ENCODE measurements around the gene ADAMTS12.

The ADAMTS12 gene

GRCh38 chr5:33850100-33850594 is 41.6 kb downstream of the ADAMTS12 start:
- in situ Hi-C loops (cut with MboI; ENCODE audit: low sequenced_read_pairs) = no loop called here

- in situ Hi-C loops (cut with MboI; ENCODE audit: low sequenced_read_pairs) = no loop called here
Measured at GRCh38 chr5:33848554-33848953, 43.2 kb downstream of the ADAMTS12 start.

GRCh38 chr5:33846851-33847250 is 44.9 kb downstream of the ADAMTS12 start:
- in situ Hi-C loops (cut with MboI; ENCODE audit: low sequenced_read_pairs) = no loop called here

GRCh38 chr5:33843579-33843978 is 48.2 kb downstream of the ADAMTS12 start:
- in situ Hi-C loops (cut with MboI; ENCODE audit: low sequenced_read_pairs) = no loop called here

- in situ Hi-C loops (cut with MboI; ENCODE audit: low sequenced_read_pairs) = no loop called here
Measured at GRCh38 chr5:33842456-33842855, 49.3 kb downstream of the ADAMTS12 start.

GRCh38 chr5:33841891-33842290 is 49.9 kb downstream of the ADAMTS12 start:
- in situ Hi-C loops (cut with MboI; ENCODE audit: low sequenced_read_pairs) = no loop called here

GRCh38 chr5:33840927-33841547 is 50.8 kb downstream of the ADAMTS12 start:
- in situ Hi-C loops (cut with MboI; ENCODE audit: low sequenced_read_pairs) = no loop called here

GRCh38 chr5:33837301-33837700 is 54.5 kb downstream of the ADAMTS12 start:
- in situ Hi-C loops (cut with MboI; ENCODE audit: low sequenced_read_pairs) = no loop called here

GRCh38 chr5:33834334-33834733 is 57.5 kb downstream of the ADAMTS12 start:
- in situ Hi-C loops (cut with MboI; ENCODE audit: low sequenced_read_pairs) = no loop called here

GRCh38 chr5:33833237-33833575 is 58.6 kb downstream of the ADAMTS12 start:
- in situ Hi-C loops (cut with MboI; ENCODE audit: low sequenced_read_pairs) = no loop called here

GRCh38 chr5:33832404-33833236 is 59.2 kb downstream of the ADAMTS12 start:
- in situ Hi-C loops (cut with MboI; ENCODE audit: low sequenced_read_pairs) = no loop called here

- in situ Hi-C loops (cut with MboI; ENCODE audit: low sequenced_read_pairs) = no loop called here
Measured at GRCh38 chr5:33831041-33831440, 60.7 kb downstream of the ADAMTS12 start.

- in situ Hi-C loops (cut with MboI; ENCODE audit: low sequenced_read_pairs) = no loop called here
Measured at GRCh38 chr5:33829430-33829829, 62.4 kb downstream of the ADAMTS12 start.

- in situ Hi-C loops (cut with MboI; ENCODE audit: low sequenced_read_pairs) = no loop called here
Measured at GRCh38 chr5:33828626-33829308, 63.0 kb downstream of the ADAMTS12 start.

GRCh38 chr5:33827885-33828284 is 63.9 kb downstream of the ADAMTS12 start:
- in situ Hi-C loops (cut with MboI; ENCODE audit: low sequenced_read_pairs) = no loop called here

GRCh38 chr5:33827018-33827707 is 64.6 kb downstream of the ADAMTS12 start:
- in situ Hi-C loops (cut with MboI; ENCODE audit: low sequenced_read_pairs) = no loop called here

- in situ Hi-C loops (cut with MboI; ENCODE audit: low sequenced_read_pairs) = no loop called here
Measured at GRCh38 chr5:33824516-33825195, 67.1 kb downstream of the ADAMTS12 start.

GRCh38 chr5:33817301-33817700 is 74.5 kb downstream of the ADAMTS12 start:
- in situ Hi-C loops (cut with MboI; ENCODE audit: low sequenced_read_pairs) = no loop called here

GRCh38 chr5:33816791-33817190 is 75.0 kb downstream of the ADAMTS12 start:
- in situ Hi-C loops (cut with MboI; ENCODE audit: low sequenced_read_pairs) = no loop called here

GRCh38 chr5:33812746-33813145 is 79.0 kb downstream of the ADAMTS12 start:
- in situ Hi-C loops (cut with MboI; ENCODE audit: low sequenced_read_pairs) = no loop called here

All from HL-60/S4 (cell line).